GM21619 (cell line): ENCODE results near the gene LRRC14B.
A peak's percentile ranks its signal among the peaks of the same experiment; 100 is the strongest.

Source experiments
- ATAC-seq: cut with Tn5 transposase; IDR thresholded peaks from one replicate; pipeline ENCODE4 v1.9.1; 2021; ENCODE audit not compliant: unreplicated experiment

Gene LRRC14B

DNA sequence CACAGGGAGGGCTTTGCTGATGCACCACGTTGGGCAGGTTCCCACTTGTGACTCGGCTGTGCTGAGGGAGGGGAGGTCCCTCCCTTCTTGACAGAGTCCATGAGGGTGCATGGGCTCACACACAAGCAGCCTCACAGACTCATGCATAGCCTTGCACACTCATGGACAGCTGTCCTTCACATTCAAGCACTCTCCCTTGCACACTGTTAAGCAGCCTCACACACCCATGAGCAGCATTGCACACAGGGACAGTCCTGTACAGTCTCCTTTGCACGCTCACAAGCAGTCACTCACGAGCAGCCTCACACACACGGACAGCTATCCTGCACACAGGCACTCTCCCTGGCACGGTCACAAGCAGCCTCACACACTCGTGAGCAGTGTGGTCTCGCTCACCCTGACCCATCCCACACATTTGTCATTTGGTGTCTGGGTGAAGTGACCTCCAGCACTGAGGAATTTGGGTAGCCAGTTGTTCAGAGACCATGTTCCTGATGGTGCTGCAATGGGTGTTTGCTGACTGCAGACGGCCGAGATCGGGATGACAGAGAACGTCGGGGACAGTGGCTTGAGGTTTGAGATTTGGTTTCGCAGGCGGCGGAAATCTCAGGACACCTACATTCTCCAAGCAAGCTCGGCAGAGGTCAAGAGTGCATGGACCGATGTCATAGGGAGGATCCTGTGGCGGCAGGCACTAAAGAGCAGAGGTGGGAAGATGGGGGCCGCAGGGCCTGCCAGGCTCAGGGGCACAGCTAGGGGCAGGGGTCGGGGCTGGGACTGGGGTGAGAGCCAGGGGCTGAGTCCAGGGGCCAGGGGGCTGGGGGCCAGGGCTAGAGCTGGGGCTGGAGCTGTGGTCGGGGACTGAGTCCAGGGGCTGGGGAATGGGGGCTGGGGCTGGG, 17.7 kb upstream of the LRRC14B start:
- no peak for ATAC-seq

DNA sequence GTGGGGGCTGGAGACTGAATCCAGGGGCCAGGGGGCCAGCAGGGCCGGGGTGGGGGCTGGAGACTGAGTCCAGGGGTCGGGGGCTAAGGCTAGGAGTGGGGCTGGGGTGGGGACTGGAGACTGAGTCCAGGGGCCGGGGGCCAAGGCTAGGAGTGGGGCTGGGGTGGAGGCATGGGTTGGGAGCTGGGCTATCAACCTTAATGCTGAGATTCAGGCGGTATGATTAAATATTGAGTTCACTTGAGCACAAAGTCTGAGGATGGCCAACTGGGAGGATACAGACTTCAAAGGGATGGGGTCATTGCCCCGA, 17.0 kb upstream of the LRRC14B start:
- no peak for ATAC-seq

DNA sequence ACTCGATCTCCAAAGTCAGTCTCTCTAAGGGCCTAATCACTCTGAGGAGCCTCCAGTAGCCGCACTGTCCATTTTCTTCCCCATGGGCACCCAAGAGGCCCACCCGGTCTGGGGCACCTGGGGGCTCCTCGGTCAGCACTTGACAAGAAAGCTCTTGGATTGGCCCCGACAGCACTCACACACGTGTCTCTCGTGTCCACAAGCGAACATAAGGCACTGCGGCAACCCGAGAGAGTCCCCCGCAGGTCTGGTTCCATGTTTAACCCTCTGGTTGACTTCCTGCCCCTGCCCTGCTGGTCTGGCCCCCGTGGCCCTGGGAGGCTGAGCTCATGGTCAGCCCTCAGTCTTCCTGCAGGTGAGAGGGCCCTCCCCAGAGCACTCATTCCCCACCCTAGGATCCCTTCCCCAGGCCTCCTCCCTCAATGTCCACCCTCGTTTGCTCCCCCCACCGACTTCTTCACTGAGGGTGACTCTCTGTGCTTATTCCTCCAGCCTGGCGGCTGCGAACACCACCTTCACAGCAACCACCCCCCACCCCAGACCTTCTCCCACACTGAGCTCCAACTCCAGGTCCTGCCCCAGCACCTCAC, 16.3 kb upstream of the LRRC14B start:
- no peak for ATAC-seq

GRCh38 chr5:176296-176823, 14.9 kb upstream of the LRRC14B start:
- no peak for ATAC-seq

- ATAC-seq = no peak
Observed at GRCh38 chr5:178110-178509, 13.2 kb upstream of the LRRC14B start.

DNA sequence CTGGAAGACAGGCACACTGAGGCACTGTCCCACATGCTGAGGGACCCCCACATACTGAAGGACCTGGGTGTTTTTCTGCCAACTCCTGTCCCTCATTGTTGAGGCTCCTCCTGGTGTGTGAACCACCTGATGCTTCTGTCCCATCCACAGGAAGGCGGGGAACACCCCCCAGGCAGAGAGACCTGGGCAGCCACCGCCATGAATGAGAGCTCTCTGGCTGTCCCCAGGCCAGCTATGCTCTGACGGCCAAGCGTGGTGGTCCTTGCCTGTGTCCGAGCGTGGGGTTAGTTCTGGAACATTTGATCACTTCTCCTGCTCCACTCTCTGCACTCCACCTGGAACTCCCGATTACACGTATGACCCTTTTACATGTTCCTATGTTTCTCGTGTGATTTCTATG, 11.9 kb upstream of the LRRC14B start:
- no peak for ATAC-seq

- no peak for ATAC-seq
Observed at GRCh38 chr5:180286-180918, 10.9 kb upstream of the LRRC14B start.

GRCh38 chr5:181160-181559, 10.1 kb upstream of the LRRC14B start:
- no peak for ATAC-seq

DNA sequence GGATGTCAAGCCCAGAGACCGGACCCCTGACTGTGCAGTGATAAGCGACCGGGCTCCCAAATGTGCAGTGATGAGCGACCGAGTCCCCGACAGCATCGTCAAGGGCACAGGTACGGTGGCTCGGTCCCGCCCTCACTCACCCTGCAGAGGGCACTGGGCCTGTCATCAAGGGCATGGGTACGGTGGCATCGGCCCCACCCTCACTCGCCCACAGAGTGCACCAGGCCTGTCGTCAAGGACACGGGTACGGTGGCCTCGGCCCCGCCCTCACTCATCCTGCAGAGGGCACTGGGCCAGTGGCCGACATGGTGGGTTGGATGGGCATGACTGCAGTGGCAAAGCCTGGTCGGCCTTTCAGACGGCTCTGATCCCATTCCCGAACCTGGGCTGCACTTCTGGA, 9.7 kb upstream of the LRRC14B start:
- no peak for ATAC-seq

DNA sequence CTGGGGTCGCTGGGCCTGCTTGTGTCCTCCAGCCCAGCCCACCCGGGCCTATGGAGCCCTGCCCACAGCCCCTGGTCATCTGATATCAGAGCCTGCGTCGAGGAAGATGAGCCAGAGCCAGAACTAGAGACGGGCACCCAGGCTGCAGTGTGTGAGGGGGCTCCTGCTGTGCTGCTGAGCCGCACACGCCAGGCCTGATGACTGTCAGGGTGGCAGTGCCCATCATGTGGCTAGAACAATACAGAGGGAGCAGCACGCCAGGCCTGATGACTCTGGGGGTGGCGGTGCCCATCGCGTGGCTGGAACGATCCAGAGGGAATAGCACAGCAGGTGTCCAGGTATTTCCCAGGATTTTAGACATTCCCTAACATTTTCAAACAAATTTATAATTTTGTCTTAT, 9.2 kb upstream of the LRRC14B start:
- no peak for ATAC-seq

- ATAC-seq = no peak
Observed at GRCh38 chr5:184471-184870, 6.8 kb upstream of the LRRC14B start.

- no peak for ATAC-seq
Observed at GRCh38 chr5:185095-186070, 5.9 kb upstream of the LRRC14B start.

- ATAC-seq = no peak
Observed at GRCh38 chr5:186091-187041, 4.9 kb upstream of the LRRC14B start.

GRCh38 chr5:187042-187431, 4.3 kb upstream of the LRRC14B start:
- ATAC-seq = no peak

GRCh38 chr5:187617-188451, 3.5 kb upstream of the LRRC14B start:
- no peak for ATAC-seq

GRCh38 chr5:188488-189481, 2.5 kb upstream of the LRRC14B start:
- ATAC-seq = peak; percentile 82

- ATAC-seq = no peak
Observed at GRCh38 chr5:189486-189885, 1.8 kb upstream of the LRRC14B start.

DNA sequence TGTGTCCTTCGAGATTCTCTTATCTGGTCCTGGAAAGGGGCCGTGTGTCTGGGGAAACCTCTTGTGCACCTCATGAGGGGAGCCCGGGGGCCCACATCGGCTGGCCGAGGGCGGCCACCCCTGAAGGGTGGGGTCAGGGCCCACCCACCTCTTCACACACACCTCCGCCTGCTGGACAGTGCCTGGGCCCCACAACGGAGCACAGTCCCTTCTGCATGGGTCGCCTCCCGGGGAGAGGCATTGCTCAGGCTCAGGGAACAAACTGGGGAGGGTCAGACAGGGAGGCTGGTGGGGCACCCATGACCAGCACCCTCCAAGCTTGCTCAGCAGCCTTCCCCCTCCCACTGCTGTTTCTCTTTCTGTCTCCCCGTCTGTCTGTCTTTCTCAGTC, 1.3 kb upstream of the LRRC14B start:
- no peak for ATAC-seq
